ENCODE results near the gene SPATA9. TPM values are rescaled to one million over a fixed set of nuclear protein-coding genes. Genes with fewer than 3 reads are reported as not detected.

SPATA9 gene
- polyA plus RNA-seq, 1 of the 3 experiments (the other 2 are of a cell fraction), result 0.07 TPM

DNA sequence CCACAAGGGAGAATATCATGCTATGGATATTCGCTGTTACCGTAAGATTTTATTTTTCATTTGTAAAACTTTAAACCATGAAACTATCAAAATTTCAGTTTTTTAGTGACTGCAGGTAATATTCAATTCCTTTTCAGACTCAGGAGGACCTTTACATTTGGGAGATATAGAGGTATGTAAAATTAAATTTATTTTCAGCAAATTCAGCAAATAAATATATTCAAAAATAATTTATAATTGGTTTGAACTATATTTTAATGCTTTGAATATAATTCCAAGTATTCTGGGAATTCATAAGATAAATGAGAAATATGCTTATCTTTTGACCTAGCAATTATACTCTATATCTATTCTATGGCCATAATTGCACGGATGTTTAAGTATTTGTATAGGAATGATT is 28.6 kb downstream of the SPATA9 start:
- WGBS (ENCODE audit: low lambda C conversion rate), result 97% methylated on average over 3 of the region's 3 CpGs
- Histone ChIP-seq H2AFZ (ENCODE audit: low read depth) (no peak overlapping the region), H3K9me3 (no peaks in the 10 kb centered on the region), H4K20me1 (ENCODE audit: insufficient read depth) (no peaks in the 10 kb centered on the region), H3K79me2 (ENCODE audit: insufficient read depth) (no peaks in the 10 kb centered on the region), H3K9ac (no peak overlapping the region), H3F3A (replicated peaks; ENCODE audit: insufficient read depth) (no peaks in the 10 kb centered on the region), H3K36me3 (replicated peaks in 1 of 2; ENCODE audit: control insufficient read depth in 1 of 2, insufficient read depth in 2 of 2, low read length in 1 of 2) (no peaks in the 10 kb centered on the region), H3K4me2 (no peak overlapping the region), H3K4me1 (ENCODE audit: control insufficient read depth in 1 of 2, insufficient read depth in 2 of 2, low read depth in 1 of 2, low read length in 1 of 2) (no peaks in the 10 kb centered on the region; a peak in 1 of 4 replicates), H3K4me3 (ENCODE audit: low read depth in 2 of 2, low read length in 1 of 2) (no peak overlapping the region), H3K27ac (ENCODE audit: low read depth in 2 of 2, low read length in 1 of 2) (no peak overlapping the region), H3K9me2 (no peaks in the 10 kb centered on the region), H3K27me3 (ENCODE audit: insufficient read depth) (no peaks in the 10 kb centered on the region)
- no peak for DNase-seq
- CTCF ChIA-PET, result interaction anchor here (1.9 to 2.0 kb wide), 2 partner anchors 10 kb away, joined by 7 to 14 read pairs; no protein-coding TSS in a partner anchor
- POLR2A ChIA-PET, result no interaction called here
- TF ChIP-seq RAD21 (IDR thresholded peaks at IDR 0.05; ENCODE audit: low read length), result no peak
- TF ChIP-seq, protein P1, sequence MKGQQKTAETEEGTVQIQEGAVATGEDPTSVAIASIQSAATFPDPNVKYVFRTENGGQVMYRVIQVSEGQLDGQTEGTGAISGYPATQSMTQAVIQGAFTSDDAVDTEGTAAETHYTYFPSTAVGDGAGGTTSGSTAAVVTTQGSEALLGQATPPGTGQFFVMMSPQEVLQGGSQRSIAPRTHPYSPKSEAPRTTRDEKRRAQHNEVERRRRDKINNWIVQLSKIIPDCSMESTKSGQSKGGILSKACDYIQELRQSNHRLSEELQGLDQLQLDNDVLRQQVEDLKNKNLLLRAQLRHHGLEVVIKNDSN (IDR thresholded peaks at IDR 0.05; ENCODE audit: borderline replicate concordance, low read depth), result no peak
- TF ChIP-seq, protein P2, sequence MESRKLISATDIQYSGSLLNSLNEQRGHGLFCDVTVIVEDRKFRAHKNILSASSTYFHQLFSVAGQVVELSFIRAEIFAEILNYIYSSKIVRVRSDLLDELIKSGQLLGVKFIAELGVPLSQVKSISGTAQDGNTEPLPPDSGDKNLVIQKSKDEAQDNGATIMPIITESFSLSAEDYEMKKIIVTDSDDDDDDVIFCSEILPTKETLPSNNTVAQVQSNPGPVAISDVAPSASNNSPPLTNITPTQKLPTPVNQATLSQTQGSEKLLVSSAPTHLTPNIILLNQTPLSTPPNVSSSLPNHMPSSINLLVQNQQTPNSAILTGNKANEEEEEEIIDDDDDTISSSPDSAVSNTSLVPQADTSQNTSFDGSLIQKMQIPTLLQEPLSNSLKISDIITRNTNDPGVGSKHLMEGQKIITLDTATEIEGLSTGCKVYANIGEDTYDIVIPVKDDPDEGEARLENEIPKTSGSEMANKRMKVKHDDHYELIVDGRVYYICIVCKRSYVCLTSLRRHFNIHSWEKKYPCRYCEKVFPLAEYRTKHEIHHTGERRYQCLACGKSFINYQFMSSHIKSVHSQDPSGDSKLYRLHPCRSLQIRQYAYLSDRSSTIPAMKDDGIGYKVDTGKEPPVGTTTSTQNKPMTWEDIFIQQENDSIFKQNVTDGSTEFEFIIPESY (IDR thresholded peaks at IDR 0.05; ENCODE audit: borderline replicate concordance, low read depth), result no peak
- TF ChIP-seq, protein P3, sequence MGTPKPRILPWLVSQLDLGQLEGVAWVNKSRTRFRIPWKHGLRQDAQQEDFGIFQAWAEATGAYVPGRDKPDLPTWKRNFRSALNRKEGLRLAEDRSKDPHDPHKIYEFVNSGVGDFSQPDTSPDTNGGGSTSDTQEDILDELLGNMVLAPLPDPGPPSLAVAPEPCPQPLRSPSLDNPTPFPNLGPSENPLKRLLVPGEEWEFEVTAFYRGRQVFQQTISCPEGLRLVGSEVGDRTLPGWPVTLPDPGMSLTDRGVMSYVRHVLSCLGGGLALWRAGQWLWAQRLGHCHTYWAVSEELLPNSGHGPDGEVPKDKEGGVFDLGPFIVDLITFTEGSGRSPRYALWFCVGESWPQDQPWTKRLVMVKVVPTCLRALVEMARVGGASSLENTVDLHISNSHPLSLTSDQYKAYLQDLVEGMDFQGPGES (IDR thresholded peaks at IDR 0.05; ENCODE audit: low read depth, low read length), result no peak
- TF ChIP-seq GABPA (IDR thresholded peaks at IDR 0.05; ENCODE audit: low read depth), result no peak
- TF ChIP-seq, protein P4, sequence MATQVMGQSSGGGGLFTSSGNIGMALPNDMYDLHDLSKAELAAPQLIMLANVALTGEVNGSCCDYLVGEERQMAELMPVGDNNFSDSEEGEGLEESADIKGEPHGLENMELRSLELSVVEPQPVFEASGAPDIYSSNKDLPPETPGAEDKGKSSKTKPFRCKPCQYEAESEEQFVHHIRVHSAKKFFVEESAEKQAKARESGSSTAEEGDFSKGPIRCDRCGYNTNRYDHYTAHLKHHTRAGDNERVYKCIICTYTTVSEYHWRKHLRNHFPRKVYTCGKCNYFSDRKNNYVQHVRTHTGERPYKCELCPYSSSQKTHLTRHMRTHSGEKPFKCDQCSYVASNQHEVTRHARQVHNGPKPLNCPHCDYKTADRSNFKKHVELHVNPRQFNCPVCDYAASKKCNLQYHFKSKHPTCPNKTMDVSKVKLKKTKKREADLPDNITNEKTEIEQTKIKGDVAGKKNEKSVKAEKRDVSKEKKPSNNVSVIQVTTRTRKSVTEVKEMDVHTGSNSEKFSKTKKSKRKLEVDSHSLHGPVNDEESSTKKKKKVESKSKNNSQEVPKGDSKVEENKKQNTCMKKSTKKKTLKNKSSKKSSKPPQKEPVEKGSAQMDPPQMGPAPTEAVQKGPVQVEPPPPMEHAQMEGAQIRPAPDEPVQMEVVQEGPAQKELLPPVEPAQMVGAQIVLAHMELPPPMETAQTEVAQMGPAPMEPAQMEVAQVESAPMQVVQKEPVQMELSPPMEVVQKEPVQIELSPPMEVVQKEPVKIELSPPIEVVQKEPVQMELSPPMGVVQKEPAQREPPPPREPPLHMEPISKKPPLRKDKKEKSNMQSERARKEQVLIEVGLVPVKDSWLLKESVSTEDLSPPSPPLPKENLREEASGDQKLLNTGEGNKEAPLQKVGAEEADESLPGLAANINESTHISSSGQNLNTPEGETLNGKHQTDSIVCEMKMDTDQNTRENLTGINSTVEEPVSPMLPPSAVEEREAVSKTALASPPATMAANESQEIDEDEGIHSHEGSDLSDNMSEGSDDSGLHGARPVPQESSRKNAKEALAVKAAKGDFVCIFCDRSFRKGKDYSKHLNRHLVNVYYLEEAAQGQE (IDR thresholded peaks at IDR 0.05; ENCODE audit: low read depth, low read length), result no peak
- no peak for TF ChIP-seq TAF1 (IDR thresholded peaks at IDR 0.05; ENCODE audit: borderline replicate concordance, low read depth, low read length)
- TF ChIP-seq MXI1 (IDR thresholded peaks at IDR 0.05; ENCODE audit: low read depth, low read length), result no peak
- TF ChIP-seq, protein P5, sequence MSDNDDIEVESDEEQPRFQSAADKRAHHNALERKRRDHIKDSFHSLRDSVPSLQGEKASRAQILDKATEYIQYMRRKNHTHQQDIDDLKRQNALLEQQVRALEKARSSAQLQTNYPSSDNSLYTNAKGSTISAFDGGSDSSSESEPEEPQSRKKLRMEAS (IDR thresholded peaks at IDR 0.05; ENCODE audit: low read depth), result no peak
- no peak for TF ChIP-seq NFIC (IDR thresholded peaks at IDR 0.05; ENCODE audit: borderline replicate concordance)
- TF ChIP-seq, protein P6, sequence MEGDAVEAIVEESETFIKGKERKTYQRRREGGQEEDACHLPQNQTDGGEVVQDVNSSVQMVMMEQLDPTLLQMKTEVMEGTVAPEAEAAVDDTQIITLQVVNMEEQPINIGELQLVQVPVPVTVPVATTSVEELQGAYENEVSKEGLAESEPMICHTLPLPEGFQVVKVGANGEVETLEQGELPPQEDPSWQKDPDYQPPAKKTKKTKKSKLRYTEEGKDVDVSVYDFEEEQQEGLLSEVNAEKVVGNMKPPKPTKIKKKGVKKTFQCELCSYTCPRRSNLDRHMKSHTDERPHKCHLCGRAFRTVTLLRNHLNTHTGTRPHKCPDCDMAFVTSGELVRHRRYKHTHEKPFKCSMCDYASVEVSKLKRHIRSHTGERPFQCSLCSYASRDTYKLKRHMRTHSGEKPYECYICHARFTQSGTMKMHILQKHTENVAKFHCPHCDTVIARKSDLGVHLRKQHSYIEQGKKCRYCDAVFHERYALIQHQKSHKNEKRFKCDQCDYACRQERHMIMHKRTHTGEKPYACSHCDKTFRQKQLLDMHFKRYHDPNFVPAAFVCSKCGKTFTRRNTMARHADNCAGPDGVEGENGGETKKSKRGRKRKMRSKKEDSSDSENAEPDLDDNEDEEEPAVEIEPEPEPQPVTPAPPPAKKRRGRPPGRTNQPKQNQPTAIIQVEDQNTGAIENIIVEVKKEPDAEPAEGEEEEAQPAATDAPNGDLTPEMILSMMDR (IDR thresholded peaks at IDR 0.05), result no peak
- TF ChIP-seq, protein P7, sequence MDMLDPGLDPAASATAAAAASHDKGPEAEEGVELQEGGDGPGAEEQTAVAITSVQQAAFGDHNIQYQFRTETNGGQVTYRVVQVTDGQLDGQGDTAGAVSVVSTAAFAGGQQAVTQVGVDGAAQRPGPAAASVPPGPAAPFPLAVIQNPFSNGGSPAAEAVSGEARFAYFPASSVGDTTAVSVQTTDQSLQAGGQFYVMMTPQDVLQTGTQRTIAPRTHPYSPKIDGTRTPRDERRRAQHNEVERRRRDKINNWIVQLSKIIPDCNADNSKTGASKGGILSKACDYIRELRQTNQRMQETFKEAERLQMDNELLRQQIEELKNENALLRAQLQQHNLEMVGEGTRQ (IDR thresholded peaks at IDR 0.05; ENCODE audit: borderline replicate concordance, low read depth, low read length), result no peak
- no peak for TF ChIP-seq POLR2AphosphoS5 (IDR thresholded peaks at IDR 0.05; ENCODE audit: low read depth, low read length)
